ENCODE results near the gene ABCC10. TPM values are rescaled to one million over a fixed set of nuclear protein-coding genes. Genes with fewer than 3 reads are reported as not detected.

ABCC10 gene
- total RNA-seq, 4 donors from 2014 or later, result 10.8 to 23.9 (median 19.3) TPM

DNA sequence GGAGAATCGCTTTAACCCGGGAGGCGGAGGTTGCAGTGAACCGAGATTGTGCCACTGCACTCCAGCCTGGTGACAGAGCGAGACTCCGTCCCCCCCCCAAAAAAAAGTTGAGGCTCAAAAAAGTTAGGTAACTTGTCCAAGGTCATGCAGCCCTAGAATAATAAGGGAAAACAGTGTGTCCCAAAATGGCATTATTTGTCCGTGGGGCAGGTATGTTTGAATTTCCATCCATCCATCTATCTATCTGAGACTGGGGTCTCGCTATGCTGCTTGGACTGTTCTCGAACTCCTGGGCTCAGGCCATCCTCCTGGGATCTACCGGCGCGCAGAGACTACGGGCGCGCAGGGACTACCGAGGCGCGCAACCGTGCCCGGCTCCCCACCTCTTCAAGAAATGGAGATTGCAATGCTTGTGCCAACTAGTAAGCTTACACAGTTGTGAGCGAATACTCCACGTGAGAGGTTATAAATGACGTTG lies 374 bp upstream of the ABCC10 start:
- intact Hi-C loops (cut with DNase I), result no loop called here
- TF ChIP-seq, protein P1, sequence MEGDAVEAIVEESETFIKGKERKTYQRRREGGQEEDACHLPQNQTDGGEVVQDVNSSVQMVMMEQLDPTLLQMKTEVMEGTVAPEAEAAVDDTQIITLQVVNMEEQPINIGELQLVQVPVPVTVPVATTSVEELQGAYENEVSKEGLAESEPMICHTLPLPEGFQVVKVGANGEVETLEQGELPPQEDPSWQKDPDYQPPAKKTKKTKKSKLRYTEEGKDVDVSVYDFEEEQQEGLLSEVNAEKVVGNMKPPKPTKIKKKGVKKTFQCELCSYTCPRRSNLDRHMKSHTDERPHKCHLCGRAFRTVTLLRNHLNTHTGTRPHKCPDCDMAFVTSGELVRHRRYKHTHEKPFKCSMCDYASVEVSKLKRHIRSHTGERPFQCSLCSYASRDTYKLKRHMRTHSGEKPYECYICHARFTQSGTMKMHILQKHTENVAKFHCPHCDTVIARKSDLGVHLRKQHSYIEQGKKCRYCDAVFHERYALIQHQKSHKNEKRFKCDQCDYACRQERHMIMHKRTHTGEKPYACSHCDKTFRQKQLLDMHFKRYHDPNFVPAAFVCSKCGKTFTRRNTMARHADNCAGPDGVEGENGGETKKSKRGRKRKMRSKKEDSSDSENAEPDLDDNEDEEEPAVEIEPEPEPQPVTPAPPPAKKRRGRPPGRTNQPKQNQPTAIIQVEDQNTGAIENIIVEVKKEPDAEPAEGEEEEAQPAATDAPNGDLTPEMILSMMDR (IDR thresholded peaks at IDR 0.05), result no peak
- no peak for TF ChIP-seq POLR2A (IDR thresholded peaks at IDR 0.05)
- H3K9me3 ChIP-seq, result no peaks in the 10 kb centered on the region
- peaks cover 10 to 35% (median 15%) of the 10 kb centered on the region in 3 donors for H3K4me1 ChIP-seq
- DNase-seq, result no peak
- peak overlapping the region; percentile 84 to 96 (median 92) for H3K27ac ChIP-seq
- H3K27me3 ChIP-seq, result no peaks in the 10 kb centered on the region
- peaks cover 0 to 3% (median under 1%) of the 10 kb centered on the region in 3 donors for H3K36me3 ChIP-seq
- WGBS, 2 donors, result 48 to 64% methylated on average over 9 to 17 of the region's 23 CpGs
- peak overlapping the region; percentile 62 to 97 (median 76) for H3K4me3 ChIP-seq

DNA sequence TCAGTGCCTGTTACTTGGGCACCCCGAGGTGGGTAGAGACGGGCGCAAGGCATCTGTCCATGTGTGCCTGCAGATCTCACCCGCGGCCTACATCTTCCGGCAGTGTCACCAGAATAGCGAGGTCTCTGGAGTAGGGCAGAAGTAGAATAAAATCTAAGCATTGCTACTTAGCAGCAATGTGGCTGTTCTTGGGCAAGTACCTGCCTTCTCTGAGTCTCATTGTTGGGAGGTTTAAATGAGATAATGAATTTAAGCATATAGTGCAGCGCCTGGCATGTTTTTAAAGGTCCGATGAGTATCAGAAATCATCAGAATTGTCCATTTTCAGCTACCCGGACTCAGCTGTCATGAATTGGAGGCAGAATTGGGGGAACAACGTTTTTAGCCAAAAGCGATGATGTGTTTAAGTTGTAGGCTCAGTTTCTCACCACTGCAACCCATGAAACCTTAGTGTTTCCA lies 800 bp downstream of the ABCC10 start:
- peaks cover 5 to 15% (median 6%) of the 10 kb centered on the region in 3 donors for H3K36me3 ChIP-seq
- H3K27ac ChIP-seq, result peak overlapping the region; percentile 84 to 96 (median 92)
- no peak for DNase-seq
- no peaks in the 10 kb centered on the region for H3K9me3 ChIP-seq
- H3K4me3 ChIP-seq, result peak overlapping the region; percentile 62 to 97 (median 76)
- TF ChIP-seq POLR2A (IDR thresholded peaks at IDR 0.05), result no peak
- TF ChIP-seq, protein P1 (IDR thresholded peaks at IDR 0.05), result no peak
- intact Hi-C loops (cut with DNase I), result no loop called here
- no peaks in the 10 kb centered on the region for H3K27me3 ChIP-seq
- H3K4me1 ChIP-seq, result peaks cover 10 to 46% (median 15%) of the 10 kb centered on the region in 3 donors
- WGBS, 2 donors, result 4 to 15% methylated on average over 6 to 9 of the region's 12 CpGs

DNA sequence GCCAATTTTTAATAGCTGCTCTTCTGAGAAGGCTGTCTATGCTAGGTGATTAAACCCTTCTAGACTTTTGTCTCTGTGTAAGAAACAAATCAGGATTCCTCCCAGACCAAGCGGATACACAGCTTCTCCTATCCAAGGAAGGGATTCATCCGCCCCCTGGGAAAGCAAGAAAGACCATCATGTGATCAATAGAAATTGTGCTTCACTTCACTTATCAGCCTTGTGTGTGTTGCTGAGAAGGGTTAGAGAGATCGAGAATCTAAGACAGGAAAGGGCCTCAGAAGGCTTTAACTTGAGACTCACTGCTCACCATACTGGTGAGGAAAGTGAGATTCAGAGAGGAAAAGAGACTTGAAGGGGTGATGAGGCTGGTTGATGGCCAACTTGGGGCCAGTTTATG lies 1.5 kb downstream of the ABCC10 start:
- TF ChIP-seq, protein P1 (IDR thresholded peaks at IDR 0.05), result no peak
- no peak for TF ChIP-seq POLR2A (IDR thresholded peaks at IDR 0.05)
- Histone ChIP-seq H3K27me3 (no peaks in the 10 kb centered on the region), H3K36me3 (peaks cover 5 to 16% (median 6%) of the 10 kb centered on the region in 3 donors), H3K9me3 (no peaks in the 10 kb centered on the region), H3K4me3 (peak overlapping the region; percentile 62 to 97 (median 76)), H3K4me1 (peaks cover 10 to 53% (median 15%) of the 10 kb centered on the region in 3 donors), H3K27ac (peak overlapping the region; percentile 84 to 96 (median 92))
- DNase-seq, result no peak
- intact Hi-C loops (cut with DNase I), result no loop called here
- 36 to 69% methylated on average over 3 of the region's 3 CpGs for WGBS, 2 donors

DNA sequence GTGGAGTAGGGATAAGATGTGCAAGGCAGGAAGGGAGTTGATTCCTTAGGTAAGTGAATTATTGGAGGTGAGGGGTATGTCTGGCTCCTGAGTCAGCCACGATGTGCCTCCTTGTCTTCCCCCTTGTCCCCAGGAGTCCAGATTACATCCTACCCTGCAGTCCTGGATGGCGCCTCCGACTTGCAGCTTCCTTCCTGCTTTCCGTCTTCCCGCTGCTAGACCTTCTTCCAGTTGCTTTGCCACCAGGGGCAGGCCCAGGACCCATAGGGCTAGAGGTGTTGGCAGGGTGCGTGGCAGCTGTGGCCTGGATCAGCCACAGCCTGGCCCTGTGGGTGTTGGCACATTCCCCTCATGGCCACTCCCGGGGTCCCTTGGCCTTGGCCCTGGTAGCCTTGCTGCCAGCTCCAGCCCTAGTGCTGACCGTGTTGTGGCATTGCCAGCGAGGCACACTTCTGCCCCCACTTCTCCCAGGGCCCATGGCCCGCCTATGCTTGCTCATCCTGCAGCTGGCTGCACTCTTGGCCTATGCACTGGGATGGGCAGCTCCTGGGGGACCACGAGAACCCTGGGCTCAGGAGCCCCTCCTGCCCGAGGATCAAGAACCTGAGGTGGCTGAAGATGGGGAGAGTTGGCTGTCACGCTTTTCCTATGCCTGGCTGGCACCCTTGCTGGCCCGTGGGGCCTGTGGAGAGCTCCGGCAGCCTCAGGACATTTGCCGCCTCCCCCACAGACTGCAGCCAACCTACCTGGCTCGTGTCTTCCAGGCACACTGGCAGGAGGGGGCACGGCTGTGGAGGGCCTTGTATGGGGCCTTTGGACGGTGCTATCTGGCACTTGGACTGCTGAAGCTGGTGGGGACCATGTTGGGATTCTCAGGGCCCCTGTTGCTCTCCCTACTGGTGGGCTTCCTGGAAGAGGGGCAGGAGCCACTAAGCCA lies 4.9 kb downstream of the ABCC10 start:
- intact Hi-C loops (cut with DNase I), result no loop called here
- H3K9me3 ChIP-seq, result no peaks in the 10 kb centered on the region
- DNase-seq, result no peak
- TF ChIP-seq, protein P1 (IDR thresholded peaks at IDR 0.05), result no peak
- no peak for TF ChIP-seq POLR2A (IDR thresholded peaks at IDR 0.05)
- H3K27me3 ChIP-seq, result no peaks in the 10 kb centered on the region
- H3K4me3 ChIP-seq, result no peak overlapping the region
- peaks cover 28 to 80% (median 48%) of the 10 kb centered on the region in 3 donors for H3K4me1 ChIP-seq
- 91 to 98% methylated on average over 6 to 8 of the region's 19 CpGs for WGBS, 2 donors
- peaks cover 5 to 21% (median 6%) of the 10 kb centered on the region in 3 donors for H3K36me3 ChIP-seq
- H3K27ac ChIP-seq, result no peak overlapping the region

DNA sequence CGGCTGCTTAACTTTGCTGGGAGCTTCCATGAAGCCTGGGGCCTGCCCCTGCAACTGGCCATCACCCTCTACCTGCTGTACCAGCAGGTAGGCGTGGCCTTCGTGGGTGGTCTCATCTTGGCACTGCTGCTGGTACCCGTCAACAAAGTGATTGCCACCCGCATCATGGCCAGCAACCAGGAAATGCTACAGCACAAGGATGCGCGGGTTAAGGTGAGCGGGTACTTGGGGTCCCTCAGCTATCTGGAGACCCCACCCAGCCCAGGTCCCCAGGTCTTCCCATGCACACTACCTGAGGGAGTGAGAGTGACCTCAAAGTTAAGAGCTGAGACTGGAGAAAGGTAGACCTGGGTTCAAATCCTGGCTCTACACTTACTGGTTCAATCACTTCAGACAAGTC lies 5.8 kb downstream of the ABCC10 start:
- WGBS, 2 donors, result 83 to 88% methylated on average over 3 of the region's 8 CpGs
- intact Hi-C loops (cut with DNase I), result no loop called here
- Histone ChIP-seq H3K4me1 (peaks cover 34 to 86% (median 56%) of the 10 kb centered on the region in 3 donors), H3K36me3 (peaks cover 5 to 27% (median 8%) of the 10 kb centered on the region in 3 donors), H3K9me3 (no peaks in the 10 kb centered on the region), H3K27me3 (no peaks in the 10 kb centered on the region), H3K4me3 (no peak overlapping the region), H3K27ac (no peak overlapping the region)
- DNase-seq, result no peak
- no peak for TF ChIP-seq POLR2A (IDR thresholded peaks at IDR 0.05)
- TF ChIP-seq, protein P1 (IDR thresholded peaks at IDR 0.05), result no peak

Measured in esophagus squamous epithelium (tissue), 5 donors.